HepG2 (cell line): Measurements from ENCODE around the gene RGS19. TPM values are rescaled to one million over a fixed set of nuclear protein-coding genes. Genes with fewer than 3 reads are reported as not detected.

ENCODE experiments used
- AKAP8 ChIP-seq: sonication (generic); formaldehyde crosslinking; IDR thresholded peaks from 2 replicates; pipeline ENCODE4 v1.5.1; 2020; ENCODE audit warnings: mild to moderate bottlenecking, missing genetic modification reagents
- ATF2 ChIP-seq: sonication (generic); formaldehyde crosslinking; IDR thresholded peaks from 2 replicates; pipeline ENCODE4 v1.4.0; 2020; ENCODE audit warnings: missing genetic modification reagents
- ATRX ChIP-seq: sonication (generic); formaldehyde crosslinking; IDR thresholded peaks from 2 replicates; pipeline ENCODE4 v1.4.0; 2020; ENCODE audit warnings: missing genetic modification reagents, borderline replicate concordance
- CCAR2 ChIP-seq: fragments of 200-400 bp; formaldehyde crosslinking; optimal IDR thresholded peaks from 2 replicates; pipeline ENCODE3; 2018; ENCODE audit warnings: low read depth, mild to moderate bottlenecking, low read length, moderate library complexity
- CHCHD3 ChIP-seq: sonication (generic); formaldehyde crosslinking; IDR thresholded peaks from 2 replicates; pipeline ENCODE4 v1.8.0; 2022; ENCODE audit warnings: mild to moderate bottlenecking, missing genetic modification reagents, moderate library complexity
- FOXC1 ChIP-seq: sonication (generic); formaldehyde crosslinking; IDR thresholded peaks from 2 replicates; pipeline ENCODE4 v1.8.0; 2022; ENCODE audit warnings: mild to moderate bottlenecking, missing genetic modification reagents, borderline replicate concordance
- GABPB1 ChIP-seq: IDR thresholded peaks from 2 replicates; pipeline ENCODE4 v1.6.1; 2016; ENCODE audit warnings: mild to moderate bottlenecking, missing genetic modification reagents, moderate library complexity, missing compliant biosample characterization
- KDM3A ChIP-seq: IDR thresholded peaks from 2 replicates; pipeline ENCODE4 v1.6.1; 2018; ENCODE audit warnings: low read depth, missing compliant biosample characterization
- KDM5B ChIP-seq: sonication (generic); formaldehyde crosslinking; IDR thresholded peaks from 2 replicates; pipeline ENCODE4 v1.4.0; 2020; ENCODE audit warnings: missing genetic modification reagents, mild to moderate bottlenecking, borderline replicate concordance
- KDM6A ChIP-seq: IDR thresholded peaks from 2 replicates; pipeline ENCODE4 v1.6.1; 2016; ENCODE audit warnings: low read depth
- LBX2 ChIP-seq: sonication (generic); formaldehyde crosslinking; IDR thresholded peaks from 2 replicates; pipeline ENCODE4 v1.5.0; 2020; ENCODE audit warnings: missing genetic modification reagents, mild to moderate bottlenecking, borderline replicate concordance
- MAFG ChIP-seq: sonication (generic); formaldehyde crosslinking; IDR thresholded peaks from 2 replicates; pipeline ENCODE4 v1.5.1; 2020; ENCODE audit warnings: mild to moderate bottlenecking, missing genetic modification reagents
- PAX8 ChIP-seq: sonication (generic); formaldehyde crosslinking; IDR thresholded peaks from 2 replicates; pipeline ENCODE4 v1.8.0; 2022; ENCODE audit warnings: mild to moderate bottlenecking, missing genetic modification reagents, borderline replicate concordance
- RBM39 ChIP-seq: fragments of 200-400 bp; formaldehyde crosslinking; IDR thresholded peaks from one replicate; pipeline ENCODE4 v1.6.1; 2018; ENCODE audit warnings: antibody characterized with exemption, mild to moderate bottlenecking, low read depth, low read length; ENCODE audit not compliant: poor library complexity, severe bottlenecking
- SIX1 ChIP-seq: sonication (generic); formaldehyde crosslinking; IDR thresholded peaks from 2 replicates; pipeline ENCODE4 v1.4.0; 2020; ENCODE audit warnings: missing genetic modification reagents, borderline replicate concordance
- ZBTB38 ChIP-seq: sonication (generic); formaldehyde crosslinking; IDR thresholded peaks from 2 replicates; pipeline ENCODE4 v1.5.1; 2020; ENCODE audit warnings: mild to moderate bottlenecking, missing genetic modification reagents
- ZFP36L2 ChIP-seq: sonication (generic); formaldehyde crosslinking; IDR thresholded peaks from 2 replicates; pipeline ENCODE4 v1.4.0; 2020; ENCODE audit warnings: missing genetic modification reagents
- ZKSCAN8 ChIP-seq: IDR thresholded peaks from 2 replicates; pipeline ENCODE4 v1.6.1; 2016; ENCODE audit warnings: borderline replicate concordance, missing genetic modification reagents, missing compliant biosample characterization
- ZMYM2 ChIP-seq: sonication (generic); formaldehyde crosslinking; IDR thresholded peaks from 2 replicates; pipeline ENCODE4 v1.8.0; 2022; ENCODE audit warnings: mild to moderate bottlenecking, missing genetic modification reagents
- ZNF253 ChIP-seq: sonication (generic); formaldehyde crosslinking; IDR thresholded peaks from 2 replicates; pipeline ENCODE4 v1.8.0; 2022; ENCODE audit warnings: mild to moderate bottlenecking, missing genetic modification reagents, borderline replicate concordance
- ZNF326 ChIP-seq: sonication (generic); formaldehyde crosslinking; IDR thresholded peaks from 2 replicates; pipeline ENCODE4 v1.4.0; 2020; ENCODE audit warnings: missing genetic modification reagents, borderline replicate concordance
- ZNF33A ChIP-seq: sonication (generic); formaldehyde crosslinking; IDR thresholded peaks from 2 replicates; pipeline ENCODE4 v1.5.1; 2020; ENCODE audit warnings: missing genetic modification reagents, mild to moderate bottlenecking, moderate library complexity, borderline replicate concordance
- ZNF552 ChIP-seq: sonication (generic); formaldehyde crosslinking; IDR thresholded peaks from 2 replicates; pipeline ENCODE4 v1.9.0; 2022; ENCODE audit warnings: missing genetic modification reagents, mild to moderate bottlenecking, borderline replicate concordance
- ZNF572 ChIP-seq: sonication (generic); formaldehyde crosslinking; IDR thresholded peaks from 2 replicates; pipeline ENCODE4 v1.5.1; 2020; ENCODE audit warnings: mild to moderate bottlenecking, missing genetic modification reagents
- ZNF619 ChIP-seq: sonication (generic); formaldehyde crosslinking; IDR thresholded peaks from 2 replicates; pipeline ENCODE4 v1.4.0; 2020; ENCODE audit warnings: mild to moderate bottlenecking, missing genetic modification reagents
- ZNF737 ChIP-seq: sonication (generic); formaldehyde crosslinking; IDR thresholded peaks from 2 replicates; pipeline ENCODE4 v1.5.0; 2020; ENCODE audit warnings: missing genetic modification reagents, mild to moderate bottlenecking, borderline replicate concordance
- ZNF800 ChIP-seq: sonication (generic); formaldehyde crosslinking; IDR thresholded peaks from 2 replicates; pipeline ENCODE4 v1.4.0; 2020; ENCODE audit warnings: missing genetic modification reagents
- polyA plus RNA-seq, 8 experiments: library from polyadenylated mRNA; depleted of rRNA in 3 of 8; stranded (reverse) in 7 of 8; unstranded in 1 of 8; fragments of >200 nt; fragmentation: Illumina TruSeq in 4 of 8; extraction: Trizol in 4 of 8; gene quantifications; 2 replicates each; pipeline versions ENCODE4 v1.2.1 to v1.2.3, GENCODE V29; 2011 to 2016; ENCODE audit warnings: low read depth in 4 of 8, missing spikeins in 1 of 8, mixed read lengths in 1 of 8; ENCODE audit not compliant: insufficient read depth in 1 of 8
- total RNA-seq, 5 experiments: library from RNA; depleted of rRNA; stranded (reverse); fragments of >200 nt; fragmentation: Illumina TruSeq; extraction: Trizol; gene quantifications; 2 replicates each; pipeline ENCODE4 v1.2.3, GENCODE V29; 2016; ENCODE audit warnings: low read depth in 1 of 5

RGS19 gene
- total and polyA plus RNA-seq, 2 of the 13 experiments (the other 11 are each of a cell fraction or from before 2014, with no cell fraction given), result 10.7 to 11.9 TPM

GRCh38 chr20:64083804-64084684 is 4.7 kb upstream of the RGS19 start, which contains the start of gene LKAAEAR1 (continued):
- TF ChIP-seq GABPB1 (CRISPR knock-in tag) (peak; percentile 43; the same call in 1 of the 2 replicates), AKAP8 (CRISPR knock-in tag) (0 out of 2 replicates have a peak, but pooled peaks have one; percentile 30), CCAR2 (no peak), RBM39 (no peak), ATRX (CRISPR knock-in tag) (no peak), ZNF33A (CRISPR knock-in tag) (no peak), LBX2 (CRISPR knock-in tag) (0 out of 2 replicates have a peak, but pooled peaks have one; percentile 19), ZNF737 (CRISPR knock-in tag) (no peak), ATF2 (CRISPR knock-in tag) (no peak), PAX8 (CRISPR knock-in tag) (0 out of 2 replicates have a peak, but pooled peaks have one; percentile 49), ZNF552 (CRISPR knock-in tag) (0 out of 2 replicates have a peak, but pooled peaks have one; percentile 53), ZNF253 (CRISPR knock-in tag) (no peak), KDM6A (CRISPR knock-in tag) (no peak), ZMYM2 (no peak), FOXC1 (CRISPR knock-in tag) (peak; percentile 86), ZNF800 (CRISPR knock-in tag) (peak; percentile 85), ZNF619 (CRISPR knock-in tag) (no peak), SIX1 (CRISPR knock-in tag) (no peak), ZNF572 (no peak), MAFG (CRISPR knock-in tag) (no peak), ZKSCAN8 (no peak), ZFP36L2 (CRISPR knock-in tag) (no peak), CHCHD3 (CRISPR knock-in tag) (peak; percentile 61; the same call in 1 of the 2 replicates), ZBTB38 (CRISPR knock-in tag) (peak; percentile 48; the same call in 1 of the 2 replicates), ZNF326 (CRISPR knock-in tag) (no peak), KDM3A (CRISPR knock-in tag) (no peak), KDM5B (CRISPR knock-in tag) (peak; percentile 14; the same call in 1 of the 2 replicates)
